GM18502 (cell line): Measurements from ENCODE around the gene ZNRF3.
"Not testable (repeated sequence)": the region's sequence is repeated elsewhere in the genome, so short reads cannot be mapped to it uniquely, and the experiment has no call there.

Source experiments
- ATAC-seq: cut with Tn5 transposase; IDR thresholded peaks from one replicate; pipeline ENCODE4 v1.9.1; 2021; ENCODE audit warnings: mild to moderate bottlenecking; ENCODE audit not compliant: unreplicated experiment, poor library complexity

Gene ZNRF3

GRCh38 chr22:28927630-28928029 lies 44.3 kb downstream of the ZNRF3 start:
- no peak for ATAC-seq

GRCh38 chr22:28929197-28929596 lies 45.8 kb downstream of the ZNRF3 start:
- no peak for ATAC-seq

- no peak for ATAC-seq
Measured at GRCh38 chr22:28930357-28931007, 47.1 kb downstream of the ZNRF3 start.

- ATAC-seq = no peak
Measured at GRCh38 chr22:28931844-28932567, 48.6 kb downstream of the ZNRF3 start.

- ATAC-seq = no peak
Measured at GRCh38 chr22:28933321-28933720, 49.9 kb downstream of the ZNRF3 start.

- ATAC-seq = no peak
Measured at GRCh38 chr22:28934026-28934425, 50.7 kb downstream of the ZNRF3 start.

- ATAC-seq = no peak
Measured at GRCh38 chr22:28935140-28935539, 51.8 kb downstream of the ZNRF3 start.

- ATAC-seq = no peak
Measured at GRCh38 chr22:28935713-28936112, 52.3 kb downstream of the ZNRF3 start.

- ATAC-seq = no peak
Measured at GRCh38 chr22:28936200-28936599, 52.8 kb downstream of the ZNRF3 start.

GRCh38 chr22:28937206-28938025 lies 54.0 kb downstream of the ZNRF3 start:
- ATAC-seq = no peak

- no peak for ATAC-seq
Measured at GRCh38 chr22:28938286-28938833, 55.0 kb downstream of the ZNRF3 start.

GRCh38 chr22:28939394-28939793 lies 56.0 kb downstream of the ZNRF3 start:
- ATAC-seq = no peak

GRCh38 chr22:28939932-28940331 lies 56.6 kb downstream of the ZNRF3 start:
- no peak for ATAC-seq

- no peak for ATAC-seq
Measured at GRCh38 chr22:28940441-28940840, 57.1 kb downstream of the ZNRF3 start.

GRCh38 chr22:28942333-28942732 lies 59.0 kb downstream of the ZNRF3 start:
- ATAC-seq = no peak

GRCh38 chr22:28942801-28943500 lies 59.6 kb downstream of the ZNRF3 start:
- no peak for ATAC-seq

GRCh38 chr22:28943501-28943879 lies 60.1 kb downstream of the ZNRF3 start:
- ATAC-seq = no peak

GRCh38 chr22:28947125-28947524 lies 63.8 kb downstream of the ZNRF3 start:
- no peak for ATAC-seq

- ATAC-seq = no peak
Measured at GRCh38 chr22:28948424-28948823, 65.1 kb downstream of the ZNRF3 start.

- not testable (repeated sequence) for ATAC-seq
Measured at GRCh38 chr22:28948860-28949551, 65.6 kb downstream of the ZNRF3 start.
